Keratinocyte (primary cell): Measurements from ENCODE around the gene EFHB. TPM values are rescaled to one million over a fixed set of nuclear protein-coding genes. Genes with fewer than 3 reads are reported as not detected.

Experiments
- DNase-seq: peaks from one replicate; pipeline ENCODE4 v3.0.0-alpha.2; 2011; ENCODE audit warnings: low read depth, missing footprints, low spot score
- FAIRE-seq: peaks from 2 replicates; lab custom pipeline; 2011; peaks lifted over from hg19 to GRCh38; lab: Jason Lieb, UNC
- H2AFZ ChIP-seq: 2 replicates; pipeline ENCODE4 v1.6.0; 2012; ENCODE audit warnings: low read length, control low read depth, inconsistent platforms; ENCODE audit not compliant: control insufficient read depth
- H3K27ac ChIP-seq: 2 replicates; pipeline ENCODE4 v1.5.1; 2011; ENCODE audit warnings: low read length; ENCODE audit not compliant: control insufficient read depth, insufficient read depth
- H3K27me3 ChIP-seq: 3 replicates; pipeline ENCODE4 v1.6.0; 2011; ENCODE audit warnings: low read length; ENCODE audit not compliant: control insufficient read depth, insufficient read depth; ENCODE audit errors: extremely low read depth
- H3K36me3 ChIP-seq, 2 experiments: 2 replicates in 1 of 2; 3 replicates in 1 of 2; pipeline ENCODE4 v1.5.1; 2011; ENCODE audit warnings: low read length in 2 of 2, mild to moderate bottlenecking in 1 of 2; ENCODE audit not compliant: control insufficient read depth in 2 of 2, insufficient read depth in 2 of 2; ENCODE audit errors: extremely low read depth in 1 of 2
- H3K4me1 ChIP-seq: 3 replicates; pipeline ENCODE4 v1.5.1; 2011; ENCODE audit warnings: low read length; ENCODE audit not compliant: control insufficient read depth, insufficient read depth; ENCODE audit errors: extremely low read depth
- H3K4me2 ChIP-seq: 3 replicates; pipeline ENCODE4 v1.6.0; 2011; ENCODE audit warnings: low read depth, low read length; ENCODE audit not compliant: control insufficient read depth, insufficient read depth; ENCODE audit errors: extremely low read depth
- H3K4me3 ChIP-seq, 3 experiments: fragments of 200-600 bp in 1 of 3; sonication (generic) in 1 of 3; 2 replicates in 2 of 3; 3 replicates in 1 of 3; pipeline ENCODE4 v1.5.1; 2011 to 2016; ENCODE audit warnings: low read length in 3 of 3, mild to moderate bottlenecking in 3 of 3, control low read depth in 2 of 3, inconsistent platforms in 1 of 3, low read depth in 1 of 3, mixed read lengths in 1 of 3, mixed run types in 1 of 3, moderate library complexity in 1 of 3; ENCODE audit not compliant: control insufficient read depth in 2 of 3, insufficient read depth in 2 of 3; ENCODE audit errors: extremely low read depth in 1 of 3
- H3K79me2 ChIP-seq: 2 replicates; pipeline ENCODE4 v1.6.0; 2012; ENCODE audit warnings: low read length; ENCODE audit not compliant: control insufficient read depth, insufficient read depth
- H3K9ac ChIP-seq: 3 replicates; pipeline ENCODE4 v1.6.0; 2011; ENCODE audit warnings: low read length; ENCODE audit not compliant: control insufficient read depth, insufficient read depth; ENCODE audit errors: extremely low read depth
- H3K9me1 ChIP-seq: 3 replicates; pipeline ENCODE4 v1.6.0; 2011; ENCODE audit warnings: low read length; ENCODE audit not compliant: control insufficient read depth, insufficient read depth; ENCODE audit errors: extremely low read depth
- H3K9me3 ChIP-seq: 2 replicates; pipeline ENCODE4 v1.5.1; 2012; ENCODE audit warnings: low read depth, low read length; ENCODE audit not compliant: control insufficient read depth
- H4K20me1 ChIP-seq: 3 replicates; pipeline ENCODE4 v1.6.0; 2011; ENCODE audit warnings: low read length; ENCODE audit not compliant: control insufficient read depth, insufficient read depth; ENCODE audit errors: extremely low read depth
- EZH2 ChIP-seq: IDR thresholded peaks from one replicate; pipeline ENCODE4 v1.6.1; 2012; ENCODE audit warnings: inconsistent platforms, mild to moderate bottlenecking, low read length, moderate library complexity
- dilution Hi-C: fragments of 300-500 bp; cut with MboI; formaldehyde crosslinking; loops from one replicate; pipeline ENCODE4 v1.7.0; 2020; ENCODE audit warnings: low sequenced_read_pairs; ENCODE audit not compliant: extremely low pct_ligation_motif_present
- polyA plus RNA-seq, 5 experiments: library from polyadenylated mRNA; depleted of rRNA in 3 of 5; stranded (reverse) in 3 of 5; stranded (forward) in 1 of 5; unstranded in 1 of 5; fragments of >200 nt; gene quantifications; 1 replicate in 1 of 5; 2 replicates in 3 of 5; 3 replicates in 1 of 5; pipeline versions ENCODE4 v1.2.1 to v1.2.3, GENCODE V29; 2011 to 2012; ENCODE audit warnings: missing spikeins in 2 of 5, low read depth in 1 of 5, low replicate concordance in 1 of 5
- TF ChIP-seq, protein P1 (sequence below), 3 experiments: IDR thresholded peaks in 1 of 3; conservative IDR thresholded peaks in 1 of 3; optimal IDR thresholded peaks in 1 of 3; 2 replicates in 2 of 3; 3 replicates in 1 of 3; pipeline versions ENCODE3 to v1.5.1; 2011; ENCODE audit warnings: low read length in 3 of 3, mild to moderate bottlenecking in 3 of 3, moderate library complexity in 2 of 3, control low read depth in 1 of 3, inconsistent platforms in 1 of 3; ENCODE audit not compliant: insufficient read depth in 2 of 3; ENCODE audit errors: extremely low read depth in 1 of 3

EFHB gene
- polyA plus RNA-seq, 1 donor (not counting 4 experiments of a cell fraction or from before 2014, with no cell fraction given), result 0.26 TPM

DNA sequence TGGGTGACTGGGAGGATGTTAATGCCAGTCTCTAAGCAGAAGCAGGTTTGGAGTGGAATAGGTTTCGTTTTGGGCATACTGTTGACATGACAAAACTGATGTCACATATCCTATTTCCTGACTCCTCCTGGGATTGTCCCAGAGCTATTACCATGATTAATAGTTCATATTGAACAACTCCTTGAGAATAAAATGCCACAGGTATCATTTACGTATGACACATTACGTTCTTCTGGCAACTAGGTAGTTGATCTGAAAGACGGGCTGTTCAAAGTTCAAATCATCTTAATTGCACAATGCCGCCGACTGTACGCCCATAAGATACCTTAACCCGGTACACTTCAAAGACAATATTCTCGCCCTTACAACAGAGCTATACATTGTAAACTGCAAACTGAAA lies 11.5 kb upstream of the EFHB start:
- FAIRE-seq, result no peak
- DNase-seq, result no peak
- H3K9me1 ChIP-seq, result no peaks in the 10 kb centered on the region
- peaks cover 31% of the 10 kb centered on the region for H3K79me2 ChIP-seq
- H3K4me3 ChIP-seq, result peak overlapping the region; percentile 88 to 94 (median 90)
- no peaks in the 10 kb centered on the region for H4K20me1 ChIP-seq
- no peak overlapping the region for H3K27ac ChIP-seq
- H3K4me2 ChIP-seq, result peak overlapping the region; percentile 99
- no peaks in the 10 kb centered on the region for H3K27me3 ChIP-seq
- peaks cover 23% of the 10 kb centered on the region for H3K4me1 ChIP-seq
- H3K9ac ChIP-seq, result no peak overlapping the region
- H3K36me3 ChIP-seq, result no peaks in the 10 kb centered on the region
- H2AFZ ChIP-seq, result no peak overlapping the region
- dilution Hi-C loops, result no loop called here
- TF ChIP-seq, protein P1, sequence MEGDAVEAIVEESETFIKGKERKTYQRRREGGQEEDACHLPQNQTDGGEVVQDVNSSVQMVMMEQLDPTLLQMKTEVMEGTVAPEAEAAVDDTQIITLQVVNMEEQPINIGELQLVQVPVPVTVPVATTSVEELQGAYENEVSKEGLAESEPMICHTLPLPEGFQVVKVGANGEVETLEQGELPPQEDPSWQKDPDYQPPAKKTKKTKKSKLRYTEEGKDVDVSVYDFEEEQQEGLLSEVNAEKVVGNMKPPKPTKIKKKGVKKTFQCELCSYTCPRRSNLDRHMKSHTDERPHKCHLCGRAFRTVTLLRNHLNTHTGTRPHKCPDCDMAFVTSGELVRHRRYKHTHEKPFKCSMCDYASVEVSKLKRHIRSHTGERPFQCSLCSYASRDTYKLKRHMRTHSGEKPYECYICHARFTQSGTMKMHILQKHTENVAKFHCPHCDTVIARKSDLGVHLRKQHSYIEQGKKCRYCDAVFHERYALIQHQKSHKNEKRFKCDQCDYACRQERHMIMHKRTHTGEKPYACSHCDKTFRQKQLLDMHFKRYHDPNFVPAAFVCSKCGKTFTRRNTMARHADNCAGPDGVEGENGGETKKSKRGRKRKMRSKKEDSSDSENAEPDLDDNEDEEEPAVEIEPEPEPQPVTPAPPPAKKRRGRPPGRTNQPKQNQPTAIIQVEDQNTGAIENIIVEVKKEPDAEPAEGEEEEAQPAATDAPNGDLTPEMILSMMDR (optimal IDR thresholded peaks at IDR 0.05 in 1 of 3, IDR thresholded peaks at IDR 0.05 in 1 of 3, conservative IDR thresholded peaks at IDR 0.05 in 1 of 3; ENCODE audit: extremely low read depth in 1 of 3, insufficient read depth in 2 of 3, low read length in 3 of 3), result no peak
- no peak for TF ChIP-seq EZH2
- no peaks in the 10 kb centered on the region for H3K9me3 ChIP-seq

DNA sequence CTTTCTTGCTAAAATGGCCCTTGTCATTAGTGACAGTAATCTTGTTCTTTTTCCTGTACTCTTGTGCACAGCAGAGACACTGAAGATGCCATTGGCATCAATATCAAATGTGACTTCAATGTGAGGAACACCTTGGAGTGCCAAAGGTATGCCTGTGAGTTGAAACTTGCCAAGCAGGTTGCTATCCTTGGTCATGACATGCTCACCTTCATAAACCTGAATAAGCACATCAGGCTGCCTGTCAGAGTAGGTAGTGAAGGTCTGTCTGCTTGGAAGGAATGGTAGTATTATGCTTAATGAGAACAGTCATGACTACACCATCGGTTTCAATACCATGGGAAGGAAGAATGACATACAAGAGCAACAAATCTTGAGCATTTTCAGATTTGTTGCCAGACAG lies 6.6 kb upstream of the EFHB start:
- H3K9me3 ChIP-seq, result no peaks in the 10 kb centered on the region
- dilution Hi-C loops, result no loop called here
- no peak overlapping the region for H2AFZ ChIP-seq
- no peaks in the 10 kb centered on the region for H3K79me2 ChIP-seq
- FAIRE-seq, result no peak
- no peak overlapping the region for H3K9ac ChIP-seq
- no peaks in the 10 kb centered on the region for H4K20me1 ChIP-seq
- no peaks in the 10 kb centered on the region for H3K4me1 ChIP-seq
- TF ChIP-seq, protein P1 (optimal IDR thresholded peaks at IDR 0.05 in 1 of 3, IDR thresholded peaks at IDR 0.05 in 1 of 3, conservative IDR thresholded peaks at IDR 0.05 in 1 of 3; ENCODE audit: extremely low read depth in 1 of 3, insufficient read depth in 2 of 3, low read length in 3 of 3), result no peak
- TF ChIP-seq EZH2, result no peak
- H3K4me3 ChIP-seq, result no peak overlapping the region
- no peaks in the 10 kb centered on the region for H3K36me3 ChIP-seq
- DNase-seq, result no peak
- H3K27me3 ChIP-seq, result no peaks in the 10 kb centered on the region
- no peak overlapping the region for H3K27ac ChIP-seq
- H3K4me2 ChIP-seq, result no peak overlapping the region
- H3K9me1 ChIP-seq, result no peaks in the 10 kb centered on the region
